Left lung (tissue), 10 donors: ENCODE data around the gene AGK. TPM values are rescaled to one million over a fixed set of nuclear protein-coding genes. Genes with fewer than 3 reads are reported as not detected.

ENCODE experiments used
- ATAC-seq: fragments of 200-7000 bp; cut with Tn5 transposase; one replicate; pipeline ENCODE4 v1.9.1; 2020; ENCODE audit warnings: moderate library complexity
- DNase-seq, 4 donors: peaks; one replicate each; pipeline ENCODE4 v3.0.0-alpha.2; 2013 to 2020
- H3K27ac ChIP-seq, 2 donors: fragments of 200-600 bp; sonication (generic) in 1 of 2; one replicate each; pipeline versions ENCODE4 v1.5.0 to v1.8.0; 2020 to 2021
- H3K27me3 ChIP-seq, 2 donors: fragments of 200-600 bp; sonication (generic) in 1 of 2; one replicate each; pipeline versions ENCODE4 v1.5.0 to v1.8.0; 2020 to 2021
- H3K36me3 ChIP-seq, 2 donors: fragments of 200-600 bp; sonication (generic) in 1 of 2; one replicate each; pipeline versions ENCODE4 v1.5.0 to v1.8.0; 2020 to 2021
- H3K4me1 ChIP-seq, 2 donors: fragments of 200-600 bp; one replicate each; pipeline ENCODE4 v1.8.0; 2021
- H3K4me3 ChIP-seq, 2 donors: fragments of 200-600 bp; sonication (generic) in 1 of 2; one replicate each; pipeline versions ENCODE4 v1.5.0 to v1.8.0; 2020 to 2021; ENCODE audit warnings: mild to moderate bottlenecking in 1 of 2
- H3K9me3 ChIP-seq, 2 donors: fragments of 200-600 bp; sonication (generic) in 1 of 2; one replicate each; pipeline versions ENCODE4 v1.5.0 to v1.8.0; 2020 to 2021
- CTCF ChIP-seq, 2 donors: fragments of 200-600 bp; sonication (generic) in 1 of 2; IDR thresholded peaks; one replicate each; pipeline versions ENCODE4 v1.5.0 to v1.8.0; 2021; ENCODE audit warnings: antibody characterized with exemption in 2 of 2
- intact Hi-C, 2 donors: fragments of 100-400 bp; cut with DNase I; formaldehyde crosslinking; loops; one replicate each; pipeline versions ENCODE4 v1.11.2 to v1.14.2; 2022
- polyA plus RNA-seq, 6 donors: library from polyadenylated mRNA; unstranded; fragments of 120-200 nt; gene quantifications; one replicate each; pipeline ENCODE4 v1.2.1, GENCODE V29; 2013; ENCODE audit not compliant: insufficient read length in 6 of 6
- total RNA-seq, 2 donors: library from RNA; stranded (reverse); fragmentation: NEBNext Ultra II Directional; extraction: Animal tissue kit (Norgen Biotek cat#: 25700); gene quantifications; one replicate each; pipeline ENCODE4 v1.2.1, GENCODE V29; 2021
- donor health status: DM: no; HTN: yes; CAD: no.
- donor health status: DM: no; HTN: no; CAD: no.

Gene AGK
- total and polyA plus RNA-seq, 8 donors: 24.4 to 40.6 (median 36.8) TPM

GRCh38 chr7:141673346-141673745 lies 122.1 kb downstream of the AGK start:
- peak overlapping the region; percentile 51 to 55 for H3K27ac ChIP-seq
- DNase-seq (no peak), ATAC-seq (no peak)
- H3K27me3 ChIP-seq: no peaks in the 10 kb centered on the region
- H3K9me3 ChIP-seq: no peaks in the 10 kb centered on the region
- H3K4me3 ChIP-seq: no peak overlapping the region
- TF ChIP-seq CTCF (IDR thresholded peaks at IDR 0.05): no peak
- peaks cover 0 to 32% of the 10 kb centered on the region in 2 donors for H3K4me1 ChIP-seq
- H3K36me3 ChIP-seq: peaks cover 0 to 6% of the 10 kb centered on the region in 2 donors
- intact Hi-C loops: no loop called here

- H3K27ac ChIP-seq: peak overlapping the region; percentile 51 to 55
- peaks cover 0 to 6% of the 10 kb centered on the region in 2 donors for H3K36me3 ChIP-seq
- H3K4me1 ChIP-seq: peaks cover 0 to 32% of the 10 kb centered on the region in 2 donors
- H3K27me3 ChIP-seq: no peaks in the 10 kb centered on the region
- DNase-seq (no peak), ATAC-seq (peak; percentile 43)
- H3K9me3 ChIP-seq: no peaks in the 10 kb centered on the region
- H3K4me3 ChIP-seq: no peak overlapping the region
- TF ChIP-seq CTCF (IDR thresholded peaks at IDR 0.05): no peak
- intact Hi-C loops: no loop called here
Observed at GRCh38 chr7:141674171-141674671, 123.0 kb downstream of the AGK start.

GRCh38 chr7:141674702-141675101 lies 123.5 kb downstream of the AGK start:
- TF ChIP-seq CTCF (IDR thresholded peaks at IDR 0.05): peak in 1 of 2 donors; percentile 15
- H3K27ac ChIP-seq: peak overlapping the region; percentile 51 to 55
- intact Hi-C loops: no loop called here

GRCh38 chr7:141675436-141676215 lies 124.4 kb downstream of the AGK start:
- peaks cover 0 to 6% of the 10 kb centered on the region in 2 donors for H3K36me3 ChIP-seq
- TF ChIP-seq CTCF (IDR thresholded peaks at IDR 0.05): no peak
- DNase-seq: no peak
- intact Hi-C loops: no loop called here
- H3K4me3 ChIP-seq: no peak overlapping the region
- H3K4me1 ChIP-seq: peaks cover 0 to 32% of the 10 kb centered on the region in 2 donors
- peak; percentile 49 for ATAC-seq
- no peaks in the 10 kb centered on the region for H3K27me3 ChIP-seq
- no peaks in the 10 kb centered on the region for H3K9me3 ChIP-seq
- peak overlapping the region; percentile 51 to 55 for H3K27ac ChIP-seq

More at GRCh38 chr7:141674702-141675101, 123.5 kb downstream of the AGK start:
- no peak for DNase-seq
- peak; percentile 48 for ATAC-seq
- H3K27me3 ChIP-seq: no peaks in the 10 kb centered on the region
- H3K9me3 ChIP-seq: no peaks in the 10 kb centered on the region
- no peak overlapping the region for H3K4me3 ChIP-seq
- H3K4me1 ChIP-seq: peaks cover 0 to 32% of the 10 kb centered on the region in 2 donors
- H3K36me3 ChIP-seq: peaks cover 0 to 6% of the 10 kb centered on the region in 2 donors

- Histone ChIP-seq H3K4me1 (peaks cover 0 to 32% of the 10 kb centered on the region in 2 donors), H3K27me3 (no peaks in the 10 kb centered on the region), H3K36me3 (peaks cover 0 to 4% of the 10 kb centered on the region in 2 donors), H3K4me3 (no peak overlapping the region), H3K27ac (peak overlapping the region; percentile 10 to 55), H3K9me3 (no peaks in the 10 kb centered on the region)
- ATAC-seq: no peak
- no peak for TF ChIP-seq CTCF (IDR thresholded peaks at IDR 0.05)
- no peak for DNase-seq
- intact Hi-C loops: no loop called here
Observed at GRCh38 chr7:141676618-141677017, 125.4 kb downstream of the AGK start.
